SJSA1 (cell line): ENCODE measurements around the gene DPH7. TPM values are rescaled to one million over a fixed set of nuclear protein-coding genes. Genes with fewer than 3 reads are reported as not detected.
"Not testable (repeated sequence)": the region's sequence is repeated elsewhere in the genome, so short reads cannot be mapped to it uniquely, and the experiment has no call there.

Experiments used
- DNase-seq, 2 experiments: peaks; one replicate each; pipeline ENCODE4 v3.0.0-alpha.2; 2015 to 2020; ENCODE audit warnings: low spot score in 2 of 2, low read depth in 1 of 2
- H3K27ac ChIP-seq: fragments of 250-450 bp; sonication (Bioruptor Pico); 2 replicates; pipeline ENCODE4 v1.5.1; 2020; ENCODE audit warnings: mild to moderate bottlenecking, moderate library complexity
- H3K27me3 ChIP-seq: fragments of 250-450 bp; sonication (Bioruptor Pico); replicated peaks from 2 replicates; pipeline ENCODE4 v1.5.1; 2020; ENCODE audit warnings: mild to moderate bottlenecking, moderate library complexity
- H3K36me3 ChIP-seq: fragments of 250-450 bp; sonication (Bioruptor Pico); 2 replicates; pipeline ENCODE4 v1.5.1; 2020; ENCODE audit warnings: mild to moderate bottlenecking
- H3K4me1 ChIP-seq: fragments of 250-450 bp; sonication (Bioruptor Pico); replicated peaks from 2 replicates; pipeline ENCODE4 v1.6.1; 2021; ENCODE audit warnings: mild to moderate bottlenecking
- H3K4me3 ChIP-seq: fragments of 250-450 bp; sonication (Bioruptor Pico); 2 replicates; pipeline ENCODE4 v1.5.1; 2020; ENCODE audit warnings: mild to moderate bottlenecking
- H3K9me3 ChIP-seq: fragments of 250-450 bp; sonication (Bioruptor Pico); replicated peaks from 2 replicates; pipeline ENCODE4 v1.5.1; 2020; ENCODE audit warnings: mild to moderate bottlenecking
- total RNA-seq: library from RNA; depleted of rRNA; stranded (reverse); fragments of >200 nt; shearing (Covaris generic); gene quantifications from 2 replicates; pipeline ENCODE4 v1.2.3, GENCODE V29; 2014

Gene DPH7
- total RNA-seq, 1 experiment from 2014 or later: 18.7 TPM

DNA sequence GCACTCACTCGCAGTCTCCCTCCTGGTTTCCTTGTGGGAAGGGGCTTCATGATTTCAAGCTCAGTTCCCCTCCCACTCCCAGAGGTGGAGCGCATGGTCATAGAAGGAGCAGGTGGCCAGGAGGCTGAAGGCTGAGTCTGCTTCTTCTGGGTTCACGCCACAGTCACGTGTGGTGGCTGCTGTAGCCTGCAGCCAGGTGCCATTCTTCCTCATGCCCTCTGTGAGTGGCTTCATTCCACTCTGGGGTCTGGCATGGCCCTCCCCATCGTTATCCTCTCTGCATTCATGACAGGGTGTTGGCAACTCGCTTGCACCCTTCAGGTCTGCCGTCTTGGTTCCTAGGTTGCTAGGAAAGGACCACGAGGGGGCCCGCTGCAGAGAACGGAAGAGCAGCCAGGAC is 23.5 kb downstream of the DPH7 start:
- Histone ChIP-seq H3K27ac (no peak overlapping the region), H3K4me1 (no peaks in the 10 kb centered on the region; the same call in 1 of the 2 replicates), H3K27me3 (no peaks in the 10 kb centered on the region), H3K4me3 (no peak overlapping the region), H3K9me3 (no peaks in the 10 kb centered on the region), H3K36me3 (peaks cover 58% of the 10 kb centered on the region)
- no peak for DNase-seq

DNA sequence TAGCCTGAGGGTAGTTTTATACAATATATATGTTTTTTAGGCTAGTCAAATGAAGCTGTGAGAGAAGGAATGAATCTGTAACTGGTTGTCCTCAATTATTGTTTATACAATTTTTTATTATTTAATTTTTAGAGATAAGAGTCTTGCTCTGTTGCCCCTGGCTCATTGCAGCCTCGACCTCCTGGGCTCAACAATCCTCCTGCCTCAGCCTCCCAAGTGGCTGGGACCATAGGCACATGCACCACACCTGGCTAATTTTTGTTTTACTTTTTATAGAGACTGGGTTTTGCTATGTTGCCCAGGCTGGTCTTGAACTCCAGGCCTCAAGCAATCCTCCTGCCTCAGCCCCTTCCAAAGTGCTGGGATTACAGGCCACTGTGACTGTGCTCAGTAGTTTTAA is 24.4 kb downstream of the DPH7 start:
- H3K4me1 ChIP-seq: no peaks in the 10 kb centered on the region; the same call in 1 of the 2 replicates
- H3K36me3 ChIP-seq: peaks cover 53% of the 10 kb centered on the region
- H3K4me3 ChIP-seq: no peak overlapping the region
- no peaks in the 10 kb centered on the region for H3K27me3 ChIP-seq
- no peak overlapping the region for H3K27ac ChIP-seq
- DNase-seq: no peak
- no peaks in the 10 kb centered on the region for H3K9me3 ChIP-seq

DNA sequence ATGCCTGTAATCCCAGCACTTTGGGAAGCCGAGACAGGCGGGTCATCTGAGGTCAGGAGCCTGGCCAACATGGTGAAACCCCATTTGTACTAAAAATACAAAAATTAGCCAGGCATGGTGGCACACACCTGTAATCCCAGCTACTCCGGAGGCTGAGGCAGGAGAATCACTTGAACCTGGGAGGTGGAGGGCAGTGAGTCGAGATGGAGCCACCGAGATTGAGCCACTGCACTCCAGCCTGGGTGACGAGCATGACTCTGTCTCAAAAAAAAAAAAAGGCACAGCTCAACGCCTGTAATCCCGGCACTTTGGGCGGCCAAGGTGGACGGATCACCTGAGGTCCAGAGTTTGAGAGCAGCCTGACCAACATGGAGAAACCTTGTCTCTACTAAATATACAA is 25.1 kb downstream of the DPH7 start:
- not testable (repeated sequence) for H3K9me3 ChIP-seq, H3K4me3 ChIP-seq, H3K27ac ChIP-seq, H3K4me1 ChIP-seq, H3K27me3 ChIP-seq, DNase-seq
- peaks cover 52% of the 10 kb centered on the region for H3K36me3 ChIP-seq

DNA sequence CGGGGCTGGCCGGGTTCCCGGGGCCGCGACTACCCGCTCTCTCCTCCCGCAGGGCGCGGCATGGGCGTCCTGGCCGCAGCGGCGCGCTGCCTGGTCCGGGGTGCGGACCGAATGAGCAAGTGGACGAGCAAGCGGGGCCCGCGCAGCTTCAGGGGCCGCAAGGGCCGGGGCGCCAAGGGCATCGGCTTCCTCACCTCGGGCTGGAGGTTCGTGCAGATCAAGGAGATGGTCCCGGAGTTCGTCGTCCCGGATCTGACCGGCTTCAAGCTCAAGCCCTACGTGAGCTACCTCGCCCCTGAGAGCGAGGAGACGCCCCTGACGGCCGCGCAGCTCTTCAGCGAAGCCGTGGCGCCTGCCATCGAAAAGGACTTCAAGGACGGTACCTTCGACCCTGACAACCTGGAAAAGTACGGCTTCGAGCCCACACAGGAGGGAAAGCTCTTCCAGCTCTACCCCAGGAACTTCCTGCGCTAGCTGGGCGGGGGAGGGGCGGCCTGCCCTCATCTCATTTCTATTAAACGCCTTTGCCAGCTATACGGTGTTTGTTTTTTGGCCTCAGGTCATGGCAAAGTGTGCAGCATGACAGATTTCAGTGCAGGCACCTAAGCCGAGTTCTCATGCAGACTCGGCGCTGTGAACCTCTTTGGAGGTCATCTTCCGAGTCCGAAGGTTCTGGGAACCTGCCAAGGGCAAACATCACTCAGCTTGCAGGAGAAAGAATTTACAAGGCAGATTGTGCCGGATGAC is 26.5 kb downstream of the DPH7 start:
- Histone ChIP-seq H3K27ac (peak overlapping the region; percentile 29; the same call in 1 of the 2 replicates), H3K4me1 (no peaks in the 10 kb centered on the region; the same call in 1 of the 2 replicates), H3K4me3 (peak overlapping the region; percentile 83), H3K27me3 (no peaks in the 10 kb centered on the region), H3K36me3 (peaks cover 44% of the 10 kb centered on the region), H3K9me3 (no peaks in the 10 kb centered on the region)
- no peak for DNase-seq

DNA sequence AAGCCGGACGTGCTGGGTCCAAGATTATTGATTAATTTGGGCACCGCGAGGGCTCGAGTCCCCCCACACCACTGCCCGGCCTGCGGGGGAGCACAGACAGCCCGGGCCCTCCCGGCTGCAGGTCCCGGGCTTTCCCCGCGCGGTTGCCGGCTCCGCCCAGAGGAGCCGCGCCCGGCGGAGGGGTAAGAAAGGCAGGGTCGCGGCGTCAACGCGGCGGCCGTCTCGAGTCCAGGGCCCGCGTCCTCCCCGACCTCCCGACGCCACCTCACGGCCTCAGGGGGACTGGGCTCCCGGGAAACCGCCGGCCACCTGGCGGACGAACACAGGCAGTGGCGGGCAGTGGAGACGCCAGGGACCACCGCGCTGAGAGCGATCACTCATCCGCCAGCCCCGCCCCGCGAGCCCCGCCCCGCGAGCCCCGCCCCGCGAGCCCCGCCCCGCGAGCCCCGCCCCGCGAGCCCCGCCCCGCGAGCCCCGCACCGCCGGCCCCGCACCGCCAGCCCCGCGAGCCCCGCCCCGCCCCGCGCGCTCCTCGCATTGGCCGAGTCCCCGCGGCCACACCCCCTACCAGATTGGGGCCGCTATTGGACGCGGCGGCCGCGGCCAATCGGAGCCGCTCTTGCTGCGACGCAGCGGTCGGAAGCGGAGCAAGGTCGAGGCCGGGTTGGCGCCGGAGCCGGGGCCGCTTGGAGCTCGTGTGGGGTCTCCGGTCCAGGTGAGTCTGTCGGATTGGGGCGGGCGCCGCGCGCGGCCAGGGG is 27.3 kb downstream of the DPH7 start, which contains the start of gene MRPL41:
MRPL41 (plus strand) TSS at position 616 of the 758 bp plus-strand sequence. CDS start 203 bp downstream, outside the sequence.
- peak within 1 kb of the TSS; percentile 77 for H3K27ac ChIP-seq
- H3K4me3 ChIP-seq: peak within 1 kb of the TSS; percentile 83
- H3K9me3 ChIP-seq: no peaks in the 10 kb centered on the region
- DNase-seq: peak; percentile 67 to 89
- H3K4me1 ChIP-seq: no peaks in the 10 kb centered on the region; the same call in 1 of the 2 replicates
- no peaks in the 10 kb centered on the region for H3K27me3 ChIP-seq
- H3K36me3 ChIP-seq: peaks cover 36% of the 10 kb centered on the region

DNA sequence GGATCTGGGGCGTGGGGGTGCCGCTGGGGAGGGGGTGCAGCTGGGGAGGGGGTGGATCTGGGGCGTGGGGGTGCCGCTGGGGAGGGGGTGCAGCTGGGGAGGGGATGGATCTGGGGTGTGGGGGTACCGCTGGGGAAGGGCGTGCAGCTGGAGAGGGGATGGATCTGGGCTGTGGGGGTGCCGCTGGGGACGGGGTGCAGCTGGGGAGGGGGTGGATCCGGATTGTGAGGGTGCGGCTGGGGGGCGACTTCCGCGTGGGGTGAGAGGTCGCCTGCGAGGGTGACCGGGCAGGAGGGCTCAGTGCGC is 27.8 kb downstream of the DPH7 start:
- Histone ChIP-seq H3K36me3 (peaks cover 31% of the 10 kb centered on the region), H3K4me3 (peak overlapping the region; percentile 83), H3K27ac (peak overlapping the region; percentile 77)
- not testable (repeated sequence) for DNase-seq, H3K9me3 ChIP-seq, H3K4me1 ChIP-seq, H3K27me3 ChIP-seq

DNA sequence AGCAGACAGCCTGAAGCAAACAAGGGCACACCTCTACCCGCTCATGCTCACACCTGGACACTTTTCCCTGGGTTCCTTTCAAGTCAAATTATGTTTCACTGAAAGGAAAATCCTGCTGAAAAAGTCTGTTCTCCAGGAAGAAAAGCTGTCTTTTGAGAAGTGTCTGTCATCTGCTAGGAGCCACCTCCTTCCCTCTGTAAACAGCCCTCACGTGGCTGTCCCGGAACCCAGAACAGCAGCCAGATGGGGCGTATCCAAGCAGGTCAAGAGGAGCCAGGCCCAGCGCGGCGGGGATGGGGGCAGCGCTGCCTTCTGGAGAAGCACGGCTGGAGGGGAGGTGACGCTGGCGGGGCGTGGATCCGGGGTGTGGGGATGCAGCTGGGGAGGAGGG is 28.5 kb downstream of the DPH7 start, which contains the start of gene PNPLA7:
PNPLA7 (minus strand) TSS at position 172 of the 391 bp plus-strand sequence. CDS start 205 bp downstream, outside the sequence.
- Histone ChIP-seq H3K4me1 (peaks cover under 1% of the 10 kb centered on the region; the same call in 1 of the 2 replicates), H3K36me3 (peaks cover 24% of the 10 kb centered on the region), H3K9me3 (no peaks in the 10 kb centered on the region), H3K27ac (peak within 1 kb of the TSS; percentile 77), H3K4me3 (peak within 1 kb of the TSS; percentile 83), H3K27me3 (no peaks in the 10 kb centered on the region)
- DNase-seq: peak; percentile 31 to 73

DNA sequence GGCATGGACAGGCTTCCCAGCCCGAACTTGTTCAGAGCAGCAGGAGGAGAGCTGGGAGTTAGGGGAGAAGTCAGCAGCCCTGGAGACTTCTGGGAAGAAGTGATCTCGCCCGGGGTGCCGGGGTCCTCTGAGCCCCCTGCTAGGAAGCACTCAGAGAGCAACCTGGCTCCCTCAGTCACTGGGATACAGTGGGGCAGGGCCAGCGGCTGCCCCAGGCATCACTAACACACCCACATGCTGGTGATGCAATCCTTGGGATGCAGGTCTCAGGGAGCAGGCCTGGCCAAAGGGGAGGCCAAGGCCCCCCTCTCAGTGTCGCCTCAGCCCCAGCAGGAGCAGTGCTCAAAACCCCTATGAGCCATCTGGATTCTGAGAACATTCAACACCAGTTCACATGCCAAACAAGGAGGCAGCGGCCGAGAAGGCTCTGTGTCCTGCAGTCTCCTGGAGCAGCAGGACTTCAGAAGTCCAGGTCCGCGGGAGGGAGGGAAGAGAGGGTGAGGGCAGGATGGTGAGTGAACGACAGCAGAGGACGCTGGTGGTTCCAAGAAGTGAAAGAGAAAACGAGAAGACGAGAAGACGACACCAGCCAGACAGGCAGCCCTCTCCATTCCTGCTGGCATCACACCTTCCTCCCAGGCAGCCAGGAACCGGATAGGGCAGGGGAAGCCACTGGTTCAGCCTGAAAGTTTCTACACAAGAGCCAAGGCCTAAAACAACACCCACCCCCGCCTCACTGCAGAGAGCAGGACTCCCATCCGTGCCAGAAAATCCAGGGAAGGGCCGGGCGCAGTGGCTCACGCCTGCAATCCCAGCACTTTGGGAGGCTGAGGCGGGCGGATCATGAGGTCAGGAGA is 30.8 kb downstream of the DPH7 start:
- H3K27me3 ChIP-seq: no peaks in the 10 kb centered on the region
- peaks cover 17% of the 10 kb centered on the region for H3K4me1 ChIP-seq
- no peak overlapping the region for H3K27ac ChIP-seq
- no peak for DNase-seq
- peaks cover 13% of the 10 kb centered on the region for H3K36me3 ChIP-seq
- H3K4me3 ChIP-seq: no peak overlapping the region
- H3K9me3 ChIP-seq: no peaks in the 10 kb centered on the region

DNA sequence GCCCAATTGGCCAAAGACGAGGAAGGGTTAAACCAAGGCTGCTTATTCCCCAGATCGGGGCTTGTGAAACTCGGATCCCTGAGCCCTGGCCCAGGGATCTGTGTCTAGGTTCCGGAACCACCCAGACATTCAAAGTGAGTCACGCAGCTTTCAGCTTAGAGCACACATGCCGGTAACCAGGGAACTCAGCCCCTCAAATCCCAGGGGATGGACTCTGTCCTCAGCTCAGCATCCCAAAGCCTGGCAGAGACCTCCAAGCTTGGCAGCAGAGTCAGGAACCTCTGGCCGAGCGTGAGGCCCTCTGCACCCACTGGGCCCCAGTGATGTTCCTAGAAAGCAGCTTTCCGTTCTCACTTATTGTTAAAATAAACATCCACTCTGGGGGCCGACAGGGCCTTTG is 33.6 kb downstream of the DPH7 start:
- Histone ChIP-seq H3K4me3 (no peak overlapping the region), H3K27me3 (no peaks in the 10 kb centered on the region), H3K27ac (peak overlapping the region; percentile 50), H3K9me3 (no peaks in the 10 kb centered on the region), H3K4me1 (peaks cover 17% of the 10 kb centered on the region), H3K36me3 (no peaks in the 10 kb centered on the region)
- peak; percentile 47 to 60 for DNase-seq

DNA sequence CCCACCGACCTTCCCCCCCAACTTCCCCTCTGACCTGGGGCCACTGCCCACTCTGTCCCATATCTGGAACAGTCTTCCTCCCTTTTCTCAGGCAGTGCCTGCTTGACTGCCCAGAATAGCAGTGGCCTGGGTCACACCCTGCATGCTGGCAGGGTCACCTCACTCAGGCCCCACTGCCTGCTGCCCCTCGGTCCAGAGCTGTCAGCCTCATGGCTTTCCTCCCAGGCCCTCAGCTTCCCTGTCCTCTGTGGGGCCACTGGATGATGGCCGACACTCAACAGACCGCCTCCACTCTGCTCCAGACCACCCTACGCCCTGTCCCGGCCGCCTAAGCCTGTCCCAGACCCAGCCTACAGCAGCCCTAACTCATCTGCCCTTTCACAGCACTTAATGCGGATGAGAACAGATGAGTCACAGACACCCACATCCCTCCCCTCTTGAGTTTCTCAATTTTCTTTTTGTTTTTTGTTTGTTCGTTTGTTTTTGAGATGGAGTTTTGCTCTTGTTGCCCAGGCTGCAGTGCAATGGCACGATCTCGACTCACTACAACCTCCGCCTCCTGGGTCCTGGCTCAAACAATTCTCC is 34.5 kb downstream of the DPH7 start:
- no peak overlapping the region for H3K4me3 ChIP-seq
- H3K4me1 ChIP-seq: peaks cover 17% of the 10 kb centered on the region
- no peaks in the 10 kb centered on the region for H3K27me3 ChIP-seq
- no peaks in the 10 kb centered on the region for H3K9me3 ChIP-seq
- H3K27ac ChIP-seq: peak overlapping the region; percentile 50
- H3K36me3 ChIP-seq: no peaks in the 10 kb centered on the region
- DNase-seq: peak in 1 of 2 experiments; percentile 28

DNA sequence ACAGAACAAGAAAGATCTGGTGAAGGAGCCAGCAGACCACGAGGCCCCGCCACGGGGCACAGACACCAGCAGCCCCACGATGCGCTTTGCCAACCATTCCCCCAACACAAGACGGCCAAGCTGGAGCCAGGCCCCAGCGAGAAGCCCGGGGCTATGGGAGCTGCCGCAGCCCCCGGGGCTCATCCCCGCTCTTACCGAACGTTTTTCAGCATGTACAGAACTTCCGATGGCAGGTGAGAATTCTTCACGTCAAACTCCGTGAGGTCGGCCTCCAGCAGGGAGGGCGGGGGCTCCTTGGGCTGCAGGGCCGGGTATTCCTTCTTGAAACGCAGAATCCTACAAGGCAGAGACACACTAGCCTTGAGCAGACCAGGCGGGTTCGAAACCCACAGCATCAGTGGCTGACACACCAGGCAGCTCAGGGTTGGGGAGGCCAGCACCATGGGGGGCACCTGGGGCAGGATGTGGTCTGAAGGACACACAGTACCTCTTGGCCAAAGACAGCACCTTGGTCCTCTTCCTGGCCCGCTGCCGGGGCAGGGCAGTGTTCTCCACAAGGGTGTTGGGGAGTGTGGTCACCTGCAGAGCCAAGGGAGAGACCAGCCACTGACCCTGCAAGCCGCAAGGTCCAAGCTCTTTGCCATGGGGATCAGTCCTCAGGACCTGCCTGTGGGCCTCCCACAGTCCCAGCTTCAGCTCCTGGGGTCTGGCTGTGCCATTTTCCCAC is 35.3 kb downstream of the DPH7 start:
- H3K36me3 ChIP-seq: no peaks in the 10 kb centered on the region
- peaks cover 17% of the 10 kb centered on the region for H3K4me1 ChIP-seq
- H3K27ac ChIP-seq: no peak overlapping the region
- H3K27me3 ChIP-seq: no peaks in the 10 kb centered on the region
- H3K4me3 ChIP-seq: no peak overlapping the region
- no peaks in the 10 kb centered on the region for H3K9me3 ChIP-seq
- DNase-seq: no peak

DNA sequence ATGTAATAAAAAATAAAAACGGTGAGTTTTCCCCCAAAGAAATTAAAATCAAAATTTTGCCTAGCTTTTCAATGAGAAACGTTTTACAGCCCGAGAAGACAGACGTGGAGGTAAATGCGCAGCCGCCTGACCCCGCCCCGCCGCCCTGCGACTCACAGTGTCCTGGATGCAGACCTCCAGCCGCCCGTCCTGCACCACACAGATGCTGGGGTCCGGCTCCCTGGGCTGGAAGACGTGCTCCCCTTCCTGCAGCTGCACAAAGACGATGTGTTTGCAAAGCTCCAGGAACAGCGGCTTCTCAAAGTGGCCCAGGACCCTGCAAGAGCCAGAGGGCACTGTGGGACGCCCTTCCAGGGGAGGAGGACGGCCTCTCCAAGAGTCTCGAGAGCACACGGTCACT is 36.2 kb downstream of the DPH7 start:
- H3K36me3 ChIP-seq: no peaks in the 10 kb centered on the region
- no peak for DNase-seq
- no peak overlapping the region for H3K27ac ChIP-seq
- no peak overlapping the region for H3K4me3 ChIP-seq
- H3K4me1 ChIP-seq: peaks cover 17% of the 10 kb centered on the region
- H3K9me3 ChIP-seq: no peaks in the 10 kb centered on the region
- H3K27me3 ChIP-seq: no peaks in the 10 kb centered on the region

DNA sequence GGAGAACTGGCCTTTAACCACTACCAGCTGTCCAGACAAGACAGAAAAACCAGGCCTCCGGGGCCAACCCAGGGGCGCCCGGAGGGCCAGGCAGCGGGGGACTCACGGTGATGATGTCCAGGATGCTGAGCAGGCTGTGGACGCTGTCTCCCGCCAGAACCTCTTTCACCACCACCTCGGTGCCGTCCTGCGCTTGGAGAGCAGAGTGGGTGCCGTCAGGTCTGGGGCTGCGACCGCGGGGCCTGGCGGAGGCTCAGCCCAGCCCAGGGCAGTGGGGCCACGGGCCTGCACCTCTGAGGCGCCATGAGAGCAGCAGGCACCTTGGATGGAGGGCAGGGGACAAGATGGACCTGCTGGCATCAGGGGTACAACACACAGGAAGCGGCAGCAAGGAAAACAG is 38.2 kb downstream of the DPH7 start:
- peaks cover 17% of the 10 kb centered on the region for H3K4me1 ChIP-seq
- no peak overlapping the region for H3K27ac ChIP-seq
- no peaks in the 10 kb centered on the region for H3K9me3 ChIP-seq
- no peaks in the 10 kb centered on the region for H3K27me3 ChIP-seq
- H3K36me3 ChIP-seq: no peaks in the 10 kb centered on the region
- DNase-seq: no peak
- no peak overlapping the region for H3K4me3 ChIP-seq
